ENCODE measurements around the gene IFNL2.

The IFNL2 gene

DNA sequence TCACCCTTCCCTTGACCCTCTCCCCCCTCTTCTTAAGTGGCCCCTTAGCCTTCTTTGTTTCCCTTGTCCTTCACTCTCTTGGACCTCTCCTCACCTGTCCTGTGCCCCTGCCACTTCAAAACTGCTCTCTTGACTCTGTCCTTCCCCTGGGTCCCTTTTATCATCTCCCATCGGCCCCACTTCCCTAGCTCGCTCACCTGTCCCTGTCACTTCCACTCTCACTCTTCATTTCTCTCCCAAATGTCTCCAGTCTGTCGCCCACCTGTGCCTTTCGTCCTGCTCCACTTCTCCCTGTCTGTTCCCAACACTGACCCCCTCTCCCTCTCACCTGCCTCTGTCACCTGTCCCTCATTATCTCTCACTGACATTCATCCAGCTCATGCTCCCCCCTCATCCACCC, 28.7 kb downstream of the IFNL2 start:
- no peaks in the 10 kb centered on the region for H3K9me3 Mint-ChIP-seq
- H3K27ac Mint-ChIP-seq: no peak overlapping the region

GRCh38 chr19:39297931-39298634, 29.9 kb downstream of the IFNL2 start:
- no peaks in the 10 kb centered on the region for H3K9me3 Mint-ChIP-seq
- peaks cover 46% of the 10 kb centered on the region for H3K4me1 Mint-ChIP-seq (ENCODE audit: low read depth)
- no peaks in the 10 kb centered on the region for H3K36me3 Mint-ChIP-seq (ENCODE audit: low read depth)
- peaks cover 17% of the 10 kb centered on the region for H3K27me3 Mint-ChIP-seq
- peak overlapping the region; percentile 69 for H3K27ac Mint-ChIP-seq
- intact Hi-C loops (cut with micrococcal nuclease): no loop called here
- H3K4me3 Mint-ChIP-seq: peak overlapping the region; percentile 39

More for the DNA sequence above, 28.7 kb downstream of the IFNL2 start:
- intact Hi-C loops (cut with micrococcal nuclease): no loop called here
- Mint-ChIP-seq H3K36me3 (ENCODE audit: low read depth) (no peaks in the 10 kb centered on the region), H3K4me1 (ENCODE audit: low read depth) (peaks cover 45% of the 10 kb centered on the region), H3K4me3 (no peak overlapping the region), H3K27me3 (peaks cover 19% of the 10 kb centered on the region)

- H3K27me3 Mint-ChIP-seq: peaks cover 17% of the 10 kb centered on the region
Observed at GRCh38 chr19:39299404-39299803, 31.2 kb downstream of the IFNL2 start.

DNA sequence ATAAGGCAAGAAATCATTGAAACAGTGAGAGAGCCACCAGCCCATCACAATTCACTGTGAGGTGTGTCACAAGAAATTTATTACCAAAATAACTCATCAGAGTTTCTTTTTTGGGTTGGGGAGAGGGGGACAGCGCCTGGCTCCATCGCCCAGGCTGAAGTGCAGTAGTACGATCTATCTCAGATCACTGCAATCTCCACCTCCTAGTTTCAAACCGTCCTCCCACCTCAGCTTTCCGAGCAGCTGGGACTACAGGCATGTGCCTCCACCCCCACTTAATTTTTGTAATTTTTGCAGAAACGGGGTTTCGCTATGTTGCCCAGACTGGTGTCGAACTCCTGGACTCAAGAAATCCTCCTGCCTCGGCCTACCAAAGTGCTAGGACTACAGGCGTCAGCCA, 31.6 kb downstream of the IFNL2 start:
- H3K27me3 Mint-ChIP-seq: peaks cover 17% of the 10 kb centered on the region
- H3K4me3 Mint-ChIP-seq: no peak overlapping the region
- no peaks in the 10 kb centered on the region for H3K36me3 Mint-ChIP-seq (ENCODE audit: low read depth)
- H3K9me3 Mint-ChIP-seq: no peaks in the 10 kb centered on the region
- H3K4me1 Mint-ChIP-seq (ENCODE audit: low read depth): peaks cover 46% of the 10 kb centered on the region
- intact Hi-C loops (cut with micrococcal nuclease): no loop called here
- H3K27ac Mint-ChIP-seq: peak overlapping the region; percentile 78

More at GRCh38 chr19:39299404-39299803, 31.2 kb downstream of the IFNL2 start:
- intact Hi-C loops (cut with micrococcal nuclease): no loop called here
- Mint-ChIP-seq H3K36me3 (ENCODE audit: low read depth) (no peaks in the 10 kb centered on the region), H3K4me1 (ENCODE audit: low read depth) (peaks cover 46% of the 10 kb centered on the region), H3K9me3 (no peaks in the 10 kb centered on the region), H3K27ac (no peak overlapping the region), H3K4me3 (no peak overlapping the region)

DNA sequence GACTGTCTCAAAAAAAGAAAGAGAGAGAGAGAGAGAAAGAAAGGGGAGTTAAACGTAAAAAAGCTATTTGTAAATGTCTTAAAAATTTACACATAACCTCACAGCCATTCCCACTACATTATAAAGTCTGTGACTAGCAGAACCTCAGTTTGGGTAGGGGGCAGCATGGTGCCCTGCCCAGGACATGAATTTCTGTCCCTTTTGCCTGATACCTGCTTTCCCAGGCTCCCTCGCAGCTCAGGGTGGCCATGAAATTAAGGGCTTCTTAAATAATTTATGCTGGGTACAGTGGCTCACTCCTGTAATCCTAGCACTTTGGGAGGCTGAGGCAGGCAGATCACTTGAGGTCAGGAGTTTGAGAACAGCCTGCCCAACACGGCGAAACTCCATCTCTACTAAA, 32.8 kb downstream of the IFNL2 start:
- intact Hi-C loops (cut with micrococcal nuclease): no loop called here
- peaks cover 51% of the 10 kb centered on the region for H3K4me1 Mint-ChIP-seq (ENCODE audit: low read depth)
- H3K36me3 Mint-ChIP-seq (ENCODE audit: low read depth): no peaks in the 10 kb centered on the region
- peak overlapping the region; percentile 78 for H3K27ac Mint-ChIP-seq
- peaks cover 20% of the 10 kb centered on the region for H3K27me3 Mint-ChIP-seq
- no peak overlapping the region for H3K4me3 Mint-ChIP-seq
- no peaks in the 10 kb centered on the region for H3K9me3 Mint-ChIP-seq

GRCh38 chr19:39301562-39301961, 33.4 kb downstream of the IFNL2 start:
- Mint-ChIP-seq H3K9me3 (no peaks in the 10 kb centered on the region), H3K4me1 (ENCODE audit: low read depth) (peaks cover 47% of the 10 kb centered on the region), H3K27me3 (peaks cover 16% of the 10 kb centered on the region), H3K4me3 (no peak overlapping the region), H3K27ac (peak overlapping the region; percentile 78), H3K36me3 (ENCODE audit: low read depth) (peaks cover 2% of the 10 kb centered on the region)
- intact Hi-C loops (cut with micrococcal nuclease): no loop called here

- intact Hi-C loops (cut with micrococcal nuclease): no loop called here
- Mint-ChIP-seq H3K4me3 (no peak overlapping the region), H3K9me3 (no peaks in the 10 kb centered on the region), H3K4me1 (ENCODE audit: low read depth) (peaks cover 36% of the 10 kb centered on the region), H3K27me3 (peaks cover 7% of the 10 kb centered on the region), H3K36me3 (ENCODE audit: low read depth) (peaks cover 19% of the 10 kb centered on the region), H3K27ac (peak overlapping the region; percentile 7)
Observed at GRCh38 chr19:39303373-39304184, 35.4 kb downstream of the IFNL2 start.

- Mint-ChIP-seq H3K36me3 (ENCODE audit: low read depth) (peaks cover 23% of the 10 kb centered on the region), H3K27ac (peak overlapping the region; percentile 7), H3K4me1 (ENCODE audit: low read depth) (peaks cover 34% of the 10 kb centered on the region), H3K9me3 (no peaks in the 10 kb centered on the region), H3K27me3 (peaks cover 7% of the 10 kb centered on the region), H3K4me3 (no peak overlapping the region)
- intact Hi-C loops (cut with micrococcal nuclease): no loop called here
Observed at GRCh38 chr19:39304185-39304513, 36.0 kb downstream of the IFNL2 start.

GRCh38 chr19:39304701-39305571, 36.7 kb downstream of the IFNL2 start:
- Mint-ChIP-seq H3K4me3 (no peak overlapping the region), H3K9me3 (no peaks in the 10 kb centered on the region), H3K27me3 (peaks cover 7% of the 10 kb centered on the region), H3K36me3 (ENCODE audit: low read depth) (peaks cover 27% of the 10 kb centered on the region), H3K4me1 (ENCODE audit: low read depth) (peaks cover 31% of the 10 kb centered on the region), H3K27ac (peak overlapping the region; percentile 8)
- intact Hi-C loops (cut with micrococcal nuclease): no loop called here

- peaks cover 7% of the 10 kb centered on the region for H3K27me3 Mint-ChIP-seq
- no peak overlapping the region for H3K4me3 Mint-ChIP-seq
- H3K4me1 Mint-ChIP-seq (ENCODE audit: low read depth): peaks cover 30% of the 10 kb centered on the region
- intact Hi-C loops (cut with micrococcal nuclease): no loop called here
- peaks cover 39% of the 10 kb centered on the region for H3K36me3 Mint-ChIP-seq (ENCODE audit: low read depth)
- no peaks in the 10 kb centered on the region for H3K9me3 Mint-ChIP-seq
- no peak overlapping the region for H3K27ac Mint-ChIP-seq
Observed at GRCh38 chr19:39306075-39306474, 37.9 kb downstream of the IFNL2 start.

GRCh38 chr19:39307046-39307821, 39.0 kb downstream of the IFNL2 start:
- H3K4me3 Mint-ChIP-seq: no peak overlapping the region
- peaks cover 7% of the 10 kb centered on the region for H3K27me3 Mint-ChIP-seq
- H3K4me1 Mint-ChIP-seq (ENCODE audit: low read depth): peaks cover 28% of the 10 kb centered on the region
- H3K27ac Mint-ChIP-seq: peak overlapping the region; percentile 1
- intact Hi-C loops (cut with micrococcal nuclease): no loop called here
- H3K9me3 Mint-ChIP-seq: no peaks in the 10 kb centered on the region
- peaks cover 50% of the 10 kb centered on the region for H3K36me3 Mint-ChIP-seq (ENCODE audit: low read depth)

- peaks cover 58% of the 10 kb centered on the region for H3K36me3 Mint-ChIP-seq (ENCODE audit: low read depth)
- no peak overlapping the region for H3K27ac Mint-ChIP-seq
- H3K4me3 Mint-ChIP-seq: no peak overlapping the region
- peaks cover 7% of the 10 kb centered on the region for H3K27me3 Mint-ChIP-seq
- intact Hi-C loops (cut with micrococcal nuclease): no loop called here
- no peaks in the 10 kb centered on the region for H3K9me3 Mint-ChIP-seq
- peaks cover 25% of the 10 kb centered on the region for H3K4me1 Mint-ChIP-seq (ENCODE audit: low read depth)
Observed at GRCh38 chr19:39307822-39308530, 39.8 kb downstream of the IFNL2 start.

Data from dendritic cell treated with granulocyte-macrophage colony-stimulating factor and Interleukin-4, amounts not matched to agents 40 ng/mL and 50 ng/mL, for 4 days (primary cell).